ENCODE measurements around the gene RASGRP4.

Gene RASGRP4

GRCh38 chr19:38381138-38381537, 44.9 kb downstream of the RASGRP4 start:
- H3K27me3 ChIP-seq, result no peaks in the 10 kb centered on the region
- no peak for TF ChIP-seq CTCF (IDR thresholded peaks at IDR 0.05)

GRCh38 chr19:38378866-38379265, 47.2 kb downstream of the RASGRP4 start:
- DNase-seq, result no peak
- no peak for TF ChIP-seq CTCF (IDR thresholded peaks at IDR 0.05)
- intact Hi-C loops (cut with DNase I; ENCODE audit: low total_unique reads), result no loop called here
- Histone ChIP-seq H3K27me3 (no peaks in the 10 kb centered on the region), H3K4me3 (no peak overlapping the region), H3K4me1 (peaks cover 0 to 25% (median 19%) of the 10 kb centered on the region in 4 donors), H3K27ac (no peak overlapping the region), H3K36me3 (peaks cover 62 to 76% (median 65%) of the 10 kb centered on the region in 3 donors), H3K9me3 (no peaks in the 10 kb centered on the region)

More at GRCh38 chr19:38381138-38381537, 44.9 kb downstream of the RASGRP4 start:
- Histone ChIP-seq H3K27ac (no peak overlapping the region), H3K36me3 (peaks cover 68 to 97% (median 68%) of the 10 kb centered on the region in 3 donors), H3K9me3 (no peaks in the 10 kb centered on the region), H3K4me3 (no peak overlapping the region), H3K4me1 (peaks cover 0 to 16% (median 10%) of the 10 kb centered on the region in 4 donors)
- intact Hi-C loops (cut with DNase I; ENCODE audit: low total_unique reads), result no loop called here
- DNase-seq, result no peak

GRCh38 chr19:38377052-38377451, 49.0 kb downstream of the RASGRP4 start:
- TF ChIP-seq CTCF (IDR thresholded peaks at IDR 0.05), result no peak
- Histone ChIP-seq H3K36me3 (peaks cover 44 to 58% (median 47%) of the 10 kb centered on the region in 3 donors), H3K27me3 (no peaks in the 10 kb centered on the region), H3K27ac (no peak overlapping the region), H3K4me3 (no peak overlapping the region), H3K4me1 (peaks cover 0 to 25% (median 20%) of the 10 kb centered on the region in 4 donors), H3K9me3 (no peaks in the 10 kb centered on the region)
- intact Hi-C loops (cut with DNase I; ENCODE audit: low total_unique reads), result no loop called here
- no peak for DNase-seq

GRCh38 chr19:38376576-38376975, 49.4 kb downstream of the RASGRP4 start:
- H3K9me3 ChIP-seq, result no peaks in the 10 kb centered on the region
- no peak for TF ChIP-seq CTCF (IDR thresholded peaks at IDR 0.05)
- peaks cover 0 to 25% (median 20%) of the 10 kb centered on the region in 4 donors for H3K4me1 ChIP-seq
- H3K36me3 ChIP-seq, result peaks cover 39 to 53% (median 42%) of the 10 kb centered on the region in 3 donors
- intact Hi-C loops (cut with DNase I; ENCODE audit: low total_unique reads), result no loop called here
- no peak overlapping the region for H3K4me3 ChIP-seq
- no peak for DNase-seq
- no peak overlapping the region for H3K27ac ChIP-seq
- no peaks in the 10 kb centered on the region for H3K27me3 ChIP-seq

GRCh38 chr19:38375748-38376147, 50.3 kb downstream of the RASGRP4 start:
- intact Hi-C loops (cut with DNase I; ENCODE audit: low total_unique reads), result loop anchor here (2.0 kb wide), 1 partner anchor 143 kb away; no protein-coding TSS in a partner anchor
- no peak for TF ChIP-seq CTCF (IDR thresholded peaks at IDR 0.05)
- Histone ChIP-seq H3K36me3 (peaks cover 31 to 45% (median 34%) of the 10 kb centered on the region in 3 donors), H3K4me3 (peak overlapping the region; percentile 66 to 95), H3K4me1 (peaks cover 0 to 25% (median 20%) of the 10 kb centered on the region in 4 donors), H3K27me3 (no peaks in the 10 kb centered on the region), H3K9me3 (no peaks in the 10 kb centered on the region), H3K27ac (peak overlapping the region in 1 of 2 donors; percentile 82)
- no peak for DNase-seq
